GM21390 (cell line): Measurements from ENCODE around the gene BTBD7.

Experiments
- ATAC-seq: cut with Tn5 transposase; IDR thresholded peaks from one replicate; pipeline ENCODE4 v1.9.1; 2021; ENCODE audit not compliant: unreplicated experiment

The BTBD7 gene

GRCh38 chr14:93331002-93331727 lies 1.7 kb downstream of the BTBD7 start:
- ATAC-seq: no peak

- no peak for ATAC-seq
These were observed 2.2 kb downstream of the BTBD7 start for GRCh38 chr14:93330609-93331000.

GRCh38 chr14:93329965-93330608 lies 2.7 kb downstream of the BTBD7 start:
- no peak for ATAC-seq

- ATAC-seq: no peak
These were observed 4.3 kb downstream of the BTBD7 start for GRCh38 chr14:93328546-93328945.

- no peak for ATAC-seq
These were observed 6.6 kb downstream of the BTBD7 start for GRCh38 chr14:93326196-93326595.

GRCh38 chr14:93323600-93324174 lies 9.1 kb downstream of the BTBD7 start:
- ATAC-seq: no peak

GRCh38 chr14:93322929-93323599 lies 9.8 kb downstream of the BTBD7 start:
- no peak for ATAC-seq

GRCh38 chr14:93320489-93320888 lies 12.3 kb downstream of the BTBD7 start:
- no peak for ATAC-seq

GRCh38 chr14:93319958-93320357 lies 12.9 kb downstream of the BTBD7 start:
- ATAC-seq: peak; percentile 64

- peak; percentile 31 for ATAC-seq
These were observed 13.3 kb downstream of the BTBD7 start for GRCh38 chr14:93319494-93319893.

GRCh38 chr14:93318927-93319326 lies 13.9 kb downstream of the BTBD7 start:
- no peak for ATAC-seq

- ATAC-seq: no peak
These were observed 14.7 kb downstream of the BTBD7 start for GRCh38 chr14:93317875-93318807.

GRCh38 chr14:93317210-93317874 lies 15.5 kb downstream of the BTBD7 start:
- ATAC-seq: no peak

- ATAC-seq: no peak
These were observed 16.1 kb downstream of the BTBD7 start for GRCh38 chr14:93316716-93317115.

- ATAC-seq: no peak
These were observed 17.3 kb downstream of the BTBD7 start for GRCh38 chr14:93315575-93315974.

GRCh38 chr14:93311082-93311481 lies 21.8 kb downstream of the BTBD7 start:
- ATAC-seq: no peak

- ATAC-seq: no peak
These were observed 23.3 kb downstream of the BTBD7 start for GRCh38 chr14:93309427-93309966.

- ATAC-seq: no peak
These were observed 24.0 kb downstream of the BTBD7 start for GRCh38 chr14:93308686-93309345.

GRCh38 chr14:93306812-93307211 lies 26.0 kb downstream of the BTBD7 start:
- no peak for ATAC-seq
